Upper lobe of left lung (tissue), 6 donors: ENCODE results near the gene OSGIN1. TPM values are rescaled to one million over a fixed set of nuclear protein-coding genes. Genes with fewer than 3 reads are reported as not detected.

Source experiments
- ATAC-seq, 2 donors: fragments of 200-7000 bp; cut with Tn5 transposase; one replicate each; pipeline ENCODE4 v1.9.1; 2022; ENCODE audit warnings: mild to moderate bottlenecking in 2 of 2, moderate library complexity in 2 of 2; ENCODE audit not compliant: low FRiP score in 2 of 2
- DNase-seq, 2 donors: peaks; one replicate each; pipeline ENCODE4 v3.0.0-alpha.2; 2019 to 2020
- H3K27ac ChIP-seq, 4 donors: fragments of 200-600 bp; sonication (generic); one replicate each; pipeline ENCODE4 v1.5.1; 2016 to 2019
- H3K27me3 ChIP-seq, 4 donors: fragments of 200-600 bp; sonication (generic); one replicate each; pipeline ENCODE4 v1.5.1; 2017 to 2019
- H3K36me3 ChIP-seq, 4 donors: fragments of 200-600 bp; sonication (generic); one replicate each; pipeline ENCODE4 v1.5.1; 2016 to 2019
- H3K4me1 ChIP-seq, 4 donors: fragments of 200-600 bp; sonication (generic); one replicate each; pipeline ENCODE4 v1.5.1; 2018 to 2019
- H3K4me3 ChIP-seq, 4 donors: fragments of 200-600 bp; sonication (generic); one replicate each; pipeline ENCODE4 v1.5.1; 2017 to 2019; ENCODE audit warnings: mild to moderate bottlenecking in 2 of 4, moderate library complexity in 1 of 4
- H3K9me3 ChIP-seq, 4 donors: fragments of 200-600 bp; sonication (generic); one replicate each; pipeline ENCODE4 v1.5.1; 2018 to 2019
- CTCF ChIP-seq, 6 experiments: fragments of 450-650 bp in 4 of 6; fragments of 200-600 bp in 2 of 6; sonication (generic) in 2 of 6; IDR thresholded peaks; one replicate each; pipeline ENCODE4 v1.5.1; 2016 to 2019; ENCODE audit warnings: antibody characterized with exemption in 6 of 6
- EP300 ChIP-seq, 4 donors: sonication (generic); formaldehyde crosslinking; IDR thresholded peaks; one replicate each; pipeline ENCODE4 v1.5.1; 2017; ENCODE audit warnings: antibody characterized with exemption in 4 of 4, control low read depth in 2 of 4
- POLR2A ChIP-seq, 4 donors: fragments of 450-650 bp; IDR thresholded peaks; one replicate each; pipeline ENCODE4 v1.5.1; 2016 to 2017; ENCODE audit warnings: antibody characterized with exemption in 4 of 4, mild to moderate bottlenecking in 2 of 4
- POLR2AphosphoS5 ChIP-seq, 2 donors: sonication (generic); formaldehyde crosslinking; IDR thresholded peaks; one replicate each; pipeline ENCODE4 v1.5.1; 2017; ENCODE audit warnings: antibody characterized with exemption in 2 of 2
- WGBS, 2 donors: methylation state at CpG; one replicate each; pipeline ENCODE4 v1.1.5; 2017 to 2018; 5-methylcytosine and 5-hydroxymethylcytosine counted together
- total RNA-seq, 6 donors: library from RNA; depleted of rRNA in 4 of 6; stranded (reverse); fragments of >200 nt in 4 of 6; gene quantifications; one replicate each; pipeline versions ENCODE4 v1.1.0 to v1.2.1, GENCODE V29; 2016 to 2021
- donor health status: DM: no; HTN: no; CAD: no; lungs with moderate emphysema.
- donor health status: DM: no; HTN: yes; CAD: no; lungs with severe emphysema.

The OSGIN1 gene
- total RNA-seq, 6 donors from 2014 or later = 7.3 to 34.2 (median 16.3) TPM

- WGBS, 2 donors = 95 to 96% methylated on average over 27 to 29 of the region's 29 CpGs
- H3K36me3 ChIP-seq = peaks cover 3 to 79% (median 48%) of the 10 kb centered on the region in 4 donors
- ATAC-seq = no peak
Observed at GRCh38 chr16:83960521-83961249, 7.6 kb downstream of the OSGIN1 start.

GRCh38 chr16:83961591-83961990 is 8.6 kb downstream of the OSGIN1 start:
- Histone ChIP-seq H3K4me3 (no peak overlapping the region), H3K4me1 (peaks cover 0 to 5% (median 0%) of the 10 kb centered on the region in 4 donors), H3K27me3 (no peaks in the 10 kb centered on the region), H3K9me3 (no peaks in the 10 kb centered on the region), H3K36me3 (peaks cover 3 to 85% (median 53%) of the 10 kb centered on the region in 4 donors), H3K27ac (no peak overlapping the region)
- no peak for ATAC-seq
- DNase-seq = no peak
- TF ChIP-seq CTCF (IDR thresholded peaks at IDR 0.05) = no peak
- no peak for TF ChIP-seq POLR2AphosphoS5 (IDR thresholded peaks at IDR 0.05)
- no peak for TF ChIP-seq EP300 (IDR thresholded peaks at IDR 0.05)
- no peak for TF ChIP-seq POLR2A (IDR thresholded peaks at IDR 0.05)
- 73 to 86% methylated on average over 5 of the region's 5 CpGs for WGBS, 2 donors

More at GRCh38 chr16:83960521-83961249, 7.6 kb downstream of the OSGIN1 start:
- H3K27me3 ChIP-seq = no peaks in the 10 kb centered on the region
- peaks cover 0 to 11% (median 1%) of the 10 kb centered on the region in 4 donors for H3K4me1 ChIP-seq
- TF ChIP-seq EP300 (IDR thresholded peaks at IDR 0.05) (no peak), CTCF (IDR thresholded peaks at IDR 0.05) (no peak), POLR2AphosphoS5 (IDR thresholded peaks at IDR 0.05) (no peak), POLR2A (IDR thresholded peaks at IDR 0.05) (no peak)
- no peak overlapping the region for H3K4me3 ChIP-seq
- H3K9me3 ChIP-seq = no peaks in the 10 kb centered on the region
- DNase-seq = no peak
- no peak overlapping the region for H3K27ac ChIP-seq

GRCh38 chr16:83963277-83964119 is 10.5 kb downstream of the OSGIN1 start:
- H3K27me3 ChIP-seq = peaks cover 0 to 5% (median 2%) of the 10 kb centered on the region in 4 donors
- DNase-seq (no peak), ATAC-seq (no peak)
- TF ChIP-seq CTCF (IDR thresholded peaks at IDR 0.05) (no peak), EP300 (IDR thresholded peaks at IDR 0.05) (no peak), POLR2AphosphoS5 (IDR thresholded peaks at IDR 0.05) (no peak), POLR2A (IDR thresholded peaks at IDR 0.05) (no peak)
- WGBS, 2 donors = 90 to 92% methylated on average over 22 of the region's 22 CpGs
- H3K4me3 ChIP-seq = no peak overlapping the region
- no peak overlapping the region for H3K27ac ChIP-seq
- H3K36me3 ChIP-seq = peaks cover 3 to 78% (median 47%) of the 10 kb centered on the region in 4 donors
- peaks cover 0 to 6% (median 3%) of the 10 kb centered on the region in 4 donors for H3K4me1 ChIP-seq
- H3K9me3 ChIP-seq = no peaks in the 10 kb centered on the region

GRCh38 chr16:83964684-83965443 is 11.8 kb downstream of the OSGIN1 start:
- ATAC-seq (no peak), DNase-seq (peak in 1 of 2 donors; percentile 83)
- Histone ChIP-seq H3K27ac (no peak overlapping the region), H3K4me3 (no peak overlapping the region), H3K4me1 (peaks cover 0 to 12% (median 4%) of the 10 kb centered on the region in 4 donors), H3K27me3 (peaks cover 0 to 17% (median 14%) of the 10 kb centered on the region in 4 donors), H3K36me3 (peaks cover under 1 to 65% (median 35%) of the 10 kb centered on the region in 4 donors), H3K9me3 (no peaks in the 10 kb centered on the region)
- no peak for TF ChIP-seq POLR2AphosphoS5 (IDR thresholded peaks at IDR 0.05)
- 93 to 94% methylated on average over 7 to 25 of the region's 26 CpGs for WGBS, 2 donors
